ENCODE results near the gene HNRNPC. TPM values are rescaled to one million over a fixed set of nuclear protein-coding genes. Genes with fewer than 3 reads are reported as not detected.

HNRNPC gene
- total and polyA plus RNA-seq, 2 of the 8 experiments (the other 6 are each of a cell fraction or from before 2014, with no cell fraction given), result 781 to 1,207 TPM

GRCh38 chr14:21168055-21168454 lies 101.2 kb downstream of the HNRNPC start (continued):
- no peak for TF ChIP-seq CHD7 (IDR thresholded peaks at IDR 0.05; ENCODE audit: insufficient replicate concordance, low read length)
- TF ChIP-seq CREB1 (IDR thresholded peaks at IDR 0.05), result no peak

Data from H1 (cell line).